Epidermal melanocyte (primary cell): ENCODE measurements around the gene PRKN.

Experiments
- DNase-seq: peaks from one replicate; pipeline ENCODE4 v3.0.0; 2011; ENCODE audit warnings: low spot score; ENCODE audit not compliant: insufficient read length

The PRKN gene

GRCh38 chr6:162379757-162380409 is 347.7 kb downstream of the PRKN start:
- DNase-seq = no peak

DNA sequence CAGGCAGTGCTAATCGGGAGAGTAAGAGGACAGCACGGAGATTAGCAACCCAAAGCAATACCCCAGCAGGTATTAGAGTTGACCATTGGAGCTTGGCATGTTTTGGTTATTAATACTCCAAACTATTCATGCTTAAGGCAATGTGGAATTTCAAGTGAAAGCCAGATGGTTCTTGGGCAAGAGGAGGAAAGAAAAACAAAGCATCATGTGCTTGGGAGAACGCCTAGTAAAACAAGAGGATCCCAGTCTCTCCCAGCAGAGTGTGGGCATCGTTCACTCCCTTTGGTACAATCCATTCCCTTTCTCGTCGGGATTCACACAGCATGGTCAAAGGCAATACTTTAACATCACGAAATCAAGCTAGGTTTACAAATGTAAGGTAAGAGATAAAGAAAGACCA is 349.8 kb downstream of the PRKN start:
- no peak for DNase-seq

- DNase-seq = no peak
Measured at GRCh38 chr6:162373868-162374267, 353.7 kb downstream of the PRKN start.

- DNase-seq = no peak
Measured at GRCh38 chr6:162373192-162373591, 354.4 kb downstream of the PRKN start.

- no peak for DNase-seq
Measured at GRCh38 chr6:162372106-162372505, 355.5 kb downstream of the PRKN start.

DNA sequence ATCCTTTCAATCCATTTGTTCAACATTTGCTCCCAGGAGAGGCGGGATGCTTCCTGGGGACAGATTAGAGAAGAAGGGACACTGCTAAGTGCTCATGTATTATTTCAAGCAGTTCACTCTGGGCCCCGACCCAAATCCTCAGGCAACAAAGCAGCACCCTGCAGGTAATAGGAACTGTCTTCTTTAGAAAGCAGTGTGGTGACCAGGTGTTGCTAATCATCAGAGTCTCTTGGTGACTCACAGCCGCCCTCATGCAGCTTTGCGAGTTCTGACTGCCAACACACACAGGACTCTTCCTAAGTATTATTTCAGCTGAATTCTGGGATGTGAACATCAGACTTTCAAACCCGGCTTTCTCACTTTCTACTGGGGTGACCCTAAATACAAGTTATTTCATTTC is 356.4 kb downstream of the PRKN start:
- DNase-seq = no peak

- DNase-seq = no peak
Measured at GRCh38 chr6:162369091-162369490, 358.5 kb downstream of the PRKN start.

DNA sequence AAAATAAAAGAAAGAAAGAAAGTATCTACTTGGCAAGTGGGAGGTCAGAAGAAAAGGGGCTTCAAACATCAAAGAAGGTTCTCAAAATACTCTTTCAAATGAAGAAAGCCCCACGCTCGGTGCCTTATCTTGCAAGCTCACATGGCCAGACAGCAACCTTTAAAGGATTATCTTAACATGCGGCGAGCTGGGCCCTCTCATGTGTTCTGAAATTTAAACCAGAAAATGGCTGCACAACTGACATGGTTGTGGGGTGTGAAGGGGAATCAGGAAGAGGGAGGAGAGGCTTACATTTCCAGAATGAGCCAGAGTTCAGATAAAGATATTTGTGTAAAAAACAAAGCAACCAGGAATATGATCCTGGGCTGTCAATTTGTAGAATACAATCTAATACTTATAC is 363.1 kb downstream of the PRKN start:
- DNase-seq = no peak

DNA sequence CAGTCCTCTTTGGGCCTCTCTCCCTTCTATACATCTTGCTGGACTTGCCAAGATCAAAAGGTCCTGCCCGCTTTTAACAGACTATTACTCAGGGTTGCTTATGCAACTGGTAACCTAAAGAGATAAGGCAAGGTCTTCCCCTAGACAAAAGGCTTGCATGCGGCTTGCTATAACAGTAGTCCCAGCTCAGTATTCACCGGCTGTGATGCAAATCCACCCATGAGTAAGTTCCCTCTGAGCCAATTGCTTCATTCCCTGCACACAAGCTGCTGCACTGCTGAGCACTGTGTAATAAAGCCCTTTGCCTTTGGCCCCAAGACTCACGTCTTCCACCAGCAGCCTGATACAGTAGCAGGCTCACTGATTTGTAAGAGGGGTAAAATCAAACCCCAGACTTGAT is 363.8 kb downstream of the PRKN start:
- DNase-seq = no peak

GRCh38 chr6:162360901-162361567 is 366.5 kb downstream of the PRKN start:
- DNase-seq = no peak

GRCh38 chr6:162358625-162359024 is 368.9 kb downstream of the PRKN start:
- DNase-seq = no peak

- DNase-seq = no peak
Measured at GRCh38 chr6:162345051-162345511, 382.5 kb downstream of the PRKN start.

DNA sequence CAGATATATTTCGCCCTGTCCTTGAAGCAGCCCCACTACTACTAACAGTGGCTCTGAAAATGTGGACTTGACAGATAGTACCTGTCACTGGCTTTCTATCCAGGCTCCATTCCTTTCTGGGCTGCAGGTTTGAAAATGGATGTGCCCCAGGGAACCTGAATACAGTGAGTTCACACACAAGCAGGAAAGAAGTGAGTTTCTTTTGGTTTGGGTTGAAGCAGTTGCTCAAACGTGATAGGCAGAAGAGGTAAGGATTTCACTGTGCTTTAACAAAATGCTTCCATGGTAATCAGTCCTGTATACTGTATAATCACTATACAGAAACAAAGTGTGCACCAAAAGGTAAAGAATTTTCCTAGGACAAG is 382.9 kb downstream of the PRKN start:
- DNase-seq = no peak

DNA sequence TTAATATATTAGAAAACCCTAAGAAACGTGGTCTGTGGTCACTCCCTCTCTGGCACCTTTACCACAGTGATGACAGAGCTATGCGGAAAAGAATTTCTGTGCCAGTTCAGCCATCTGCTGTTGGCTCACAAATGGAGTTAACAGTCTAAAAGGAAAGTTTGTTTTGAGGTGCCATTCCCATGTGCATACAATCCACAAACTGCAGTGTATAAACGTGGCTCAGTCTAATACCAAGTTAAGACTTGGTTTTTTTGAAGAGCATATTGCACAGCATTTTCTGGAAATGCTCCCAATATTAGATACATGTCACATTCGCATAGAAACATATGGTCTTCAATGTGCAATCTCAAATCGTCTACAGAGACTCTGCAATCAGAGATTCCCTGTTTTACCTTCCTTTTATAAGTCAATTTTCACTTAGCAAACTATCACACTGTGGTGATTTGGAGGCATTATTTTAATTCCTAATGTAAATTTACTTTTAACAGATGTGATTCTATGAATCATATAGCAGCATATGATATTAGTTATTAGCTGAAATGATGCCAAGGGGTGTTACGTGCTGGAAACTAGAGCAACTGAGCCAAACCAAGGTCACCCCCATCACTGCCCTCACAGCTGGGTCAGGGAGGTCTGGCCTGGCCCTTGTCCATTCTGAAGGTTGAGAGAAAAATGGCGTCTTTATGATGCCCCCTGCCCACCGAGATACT is 383.5 kb downstream of the PRKN start:
- DNase-seq = no peak

GRCh38 chr6:162343198-162343935 is 384.2 kb downstream of the PRKN start:
- DNase-seq = no peak

DNA sequence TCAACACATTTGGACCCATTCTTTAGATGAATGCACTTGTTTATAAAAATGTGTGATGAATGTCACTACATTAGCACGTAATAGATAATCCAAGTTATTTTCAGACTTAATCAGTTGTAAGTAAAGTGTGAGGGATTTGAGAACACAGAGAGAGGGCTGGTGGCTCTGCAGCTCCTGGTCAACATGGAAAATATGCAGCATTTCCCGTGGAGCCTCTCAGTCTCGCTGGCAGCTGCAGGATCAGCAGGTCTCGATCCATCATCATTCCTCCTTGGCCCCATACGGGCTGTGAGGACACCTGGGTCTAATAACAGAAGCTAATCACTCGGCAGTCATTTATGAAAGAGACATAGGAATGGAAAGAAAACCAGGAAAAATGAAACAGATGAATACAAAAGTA is 390.2 kb downstream of the PRKN start:
- DNase-seq = no peak

DNA sequence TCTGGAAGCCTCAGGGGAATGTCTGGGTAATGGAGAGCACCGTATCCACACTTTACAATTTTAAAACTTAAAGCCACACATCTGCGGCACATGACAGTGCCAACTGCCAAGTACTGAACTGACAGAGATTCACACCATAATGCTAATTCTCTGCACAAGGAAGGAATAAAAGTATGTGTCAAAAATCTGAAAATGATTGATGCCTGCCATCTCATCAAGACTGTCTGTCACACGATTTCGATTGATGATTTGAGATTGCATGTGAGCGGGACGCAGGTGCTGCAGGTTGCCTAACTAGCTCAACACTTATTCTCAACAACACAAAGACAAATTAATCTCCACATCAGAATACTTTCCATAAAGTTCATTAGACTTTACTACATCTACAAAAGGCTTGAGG is 391.2 kb downstream of the PRKN start:
- no peak for DNase-seq

GRCh38 chr6:162332365-162332764 is 395.2 kb downstream of the PRKN start:
- no peak for DNase-seq

DNA sequence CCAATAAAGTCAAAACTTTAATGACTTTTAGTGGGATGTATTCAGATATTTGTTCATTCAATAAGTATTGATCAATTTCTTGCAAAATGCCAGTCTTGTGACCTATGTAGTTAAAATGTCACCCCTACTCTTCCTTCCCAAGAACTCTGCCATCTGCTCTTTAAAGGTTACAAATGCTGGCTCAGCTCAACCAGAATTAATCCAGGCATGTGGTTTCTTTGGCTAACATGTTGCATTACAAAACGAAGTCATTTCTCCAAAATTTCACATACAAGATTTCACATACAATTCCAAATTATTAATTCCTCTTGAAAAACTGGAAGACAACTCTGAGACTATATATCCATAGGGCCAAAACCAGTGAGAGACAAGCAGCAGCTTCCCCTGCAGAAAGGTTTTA is 395.7 kb downstream of the PRKN start:
- no peak for DNase-seq

DNA sequence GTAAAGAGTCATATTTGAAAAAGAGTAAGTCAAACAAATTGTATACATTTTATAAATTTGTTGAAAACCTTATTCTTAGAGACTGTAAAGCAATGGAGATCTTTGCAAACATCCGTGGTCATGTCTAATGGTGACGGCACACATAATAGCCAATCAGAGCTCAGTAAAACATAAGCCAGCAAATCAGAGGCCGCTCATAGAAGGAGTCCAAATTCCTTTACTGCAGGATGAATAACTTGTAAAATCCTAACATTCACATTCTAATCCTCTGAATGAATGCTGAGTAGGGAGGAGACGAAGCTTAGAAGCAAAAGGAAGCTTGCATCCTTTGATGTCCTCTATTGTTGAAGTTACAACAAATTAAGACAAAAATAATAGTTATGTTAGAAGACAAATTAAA is 401.7 kb downstream of the PRKN start:
- DNase-seq = no peak

- DNase-seq = no peak
Measured at GRCh38 chr6:162325051-162325450, 402.5 kb downstream of the PRKN start.

GRCh38 chr6:162315291-162315690 is 412.3 kb downstream of the PRKN start:
- no peak for DNase-seq
